Karpas-422 (cell line): ENCODE data around the gene PDE6D. TPM values are rescaled to one million over a fixed set of nuclear protein-coding genes. Genes with fewer than 3 reads are reported as not detected.
A peak's percentile ranks its signal among the peaks of the same experiment; 100 is the strongest.

ENCODE experiments used
- DNase-seq: peaks from one replicate; pipeline ENCODE4 v3.0.0-alpha.2; 2015
- H2AFZ ChIP-seq: fragments of 200-600 bp; sonication (generic); 2 replicates; pipeline ENCODE4 v1.6.1; 2014; ENCODE audit warnings: antibody characterized with exemption, low read length, mixed read lengths
- H3K27ac ChIP-seq: fragments of 200-600 bp; sonication (generic); 2 replicates; pipeline ENCODE4 v1.5.1; 2014; ENCODE audit warnings: mild to moderate bottlenecking, low read length, moderate library complexity
- H3K27me3 ChIP-seq: fragments of 200-600 bp; sonication (generic); 2 replicates; pipeline ENCODE4 v1.6.1; 2014; ENCODE audit warnings: low read length, mixed read lengths
- H3K36me3 ChIP-seq: fragments of 200-600 bp; sonication (generic); 2 replicates; pipeline ENCODE4 v1.6.1; 2014; ENCODE audit warnings: low read length, mixed read lengths; ENCODE audit not compliant: insufficient read depth
- H3K4me1 ChIP-seq: fragments of 200-600 bp; sonication (generic); 2 replicates; pipeline ENCODE4 v1.6.1; 2014; ENCODE audit warnings: mild to moderate bottlenecking, low read length, mixed read lengths
- H3K4me2 ChIP-seq: fragments of 200-600 bp; sonication (generic); 2 replicates; pipeline ENCODE4 v1.6.1; 2014; ENCODE audit warnings: low read length, low read depth, mild to moderate bottlenecking; ENCODE audit not compliant: poor library complexity, severe bottlenecking
- H3K4me3 ChIP-seq: fragments of 200-600 bp; sonication (generic); 2 replicates; pipeline ENCODE4 v1.5.1; 2014; ENCODE audit warnings: mild to moderate bottlenecking, antibody characterized with exemption, low read length, mixed read lengths
- H3K79me2 ChIP-seq: fragments of 200-600 bp; sonication (generic); 2 replicates; pipeline ENCODE4 v1.6.1; 2014; ENCODE audit warnings: mild to moderate bottlenecking, low read length, mixed read lengths
- H3K9ac ChIP-seq: fragments of 200-600 bp; sonication (generic); 2 replicates; pipeline ENCODE4 v1.6.0; 2014; ENCODE audit warnings: low read length
- H3K9me2 ChIP-seq: fragments of 200-600 bp; sonication (generic), shearing (Covaris generic); replicated peaks from 2 replicates; pipeline ENCODE4 v1.6.0; 2014; ENCODE audit warnings: mild to moderate bottlenecking, low read length, moderate library complexity; ENCODE audit not compliant: insufficient read depth
- H3K9me3 ChIP-seq: fragments of 300-700, 200-600 bp; sonication (generic); 2 replicates; pipeline ENCODE4 v1.6.1; 2014; ENCODE audit warnings: low read length, mixed read lengths
- H4K20me1 ChIP-seq: fragments of 200-600 bp; sonication (generic); 2 replicates; pipeline ENCODE4 v1.6.1; 2014; ENCODE audit warnings: mild to moderate bottlenecking, antibody characterized with exemption, low read length, low read depth; ENCODE audit not compliant: insufficient read depth
- total RNA-seq: library from RNA; depleted of rRNA; stranded (reverse); fragments of >200 nt; shearing (Covaris generic); gene quantifications from 2 replicates; pipeline ENCODE4 v1.2.3, GENCODE V29; 2014; ENCODE audit warnings: low replicate concordance

PDE6D gene
- total RNA-seq, 1 experiment from 2014 or later = 87.8 TPM

DNA sequence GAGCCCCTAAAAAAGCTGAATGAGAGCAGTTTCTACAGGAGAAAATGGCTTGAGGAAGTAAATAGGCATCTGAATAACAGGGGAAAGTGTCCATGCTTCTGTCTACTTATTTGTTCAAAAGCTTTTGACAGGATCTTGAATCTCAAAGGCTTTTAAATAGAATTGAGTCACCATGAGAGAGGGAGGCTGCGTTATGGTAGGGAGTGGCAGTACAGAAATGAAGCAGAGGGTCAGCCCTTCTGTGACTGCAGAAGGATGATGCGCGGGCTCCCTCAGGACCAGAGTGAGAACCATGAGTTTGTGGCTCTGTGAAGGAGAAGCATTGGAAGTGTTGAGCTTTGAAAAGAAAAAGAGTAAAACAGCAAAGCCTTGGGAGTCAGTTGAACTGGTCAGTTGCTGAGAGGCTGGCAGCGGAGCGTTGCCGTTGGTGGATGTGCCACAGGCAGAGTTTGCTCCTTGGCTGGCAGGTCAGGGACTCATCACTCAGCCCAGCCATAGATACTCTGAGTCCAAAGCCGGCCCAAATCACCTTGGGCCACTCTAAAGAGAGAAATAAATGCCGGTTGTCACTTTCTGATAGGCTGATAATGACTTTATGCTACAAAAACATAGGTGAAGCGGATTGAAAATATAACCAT lies 22.5 kb upstream of the PDE6D start:
- no peak overlapping the region for H3K4me2 ChIP-seq
- no peaks in the 10 kb centered on the region for H3K9me3 ChIP-seq
- no peak overlapping the region for H3K9ac ChIP-seq
- no peaks in the 10 kb centered on the region for H3K9me2 ChIP-seq
- H3K27ac ChIP-seq = no peak overlapping the region
- peaks cover 46% of the 10 kb centered on the region for H3K79me2 ChIP-seq
- H3K36me3 ChIP-seq = peaks cover 33% of the 10 kb centered on the region
- no peak overlapping the region for H3K4me3 ChIP-seq
- DNase-seq = no peak
- no peak overlapping the region for H2AFZ ChIP-seq
- 0 out of 2 replicates have a peak, but pooled peaks cover 5% of the 10 kb centered on the region for H4K20me1 ChIP-seq
- no peaks in the 10 kb centered on the region for H3K4me1 ChIP-seq
- no peaks in the 10 kb centered on the region for H3K27me3 ChIP-seq

DNA sequence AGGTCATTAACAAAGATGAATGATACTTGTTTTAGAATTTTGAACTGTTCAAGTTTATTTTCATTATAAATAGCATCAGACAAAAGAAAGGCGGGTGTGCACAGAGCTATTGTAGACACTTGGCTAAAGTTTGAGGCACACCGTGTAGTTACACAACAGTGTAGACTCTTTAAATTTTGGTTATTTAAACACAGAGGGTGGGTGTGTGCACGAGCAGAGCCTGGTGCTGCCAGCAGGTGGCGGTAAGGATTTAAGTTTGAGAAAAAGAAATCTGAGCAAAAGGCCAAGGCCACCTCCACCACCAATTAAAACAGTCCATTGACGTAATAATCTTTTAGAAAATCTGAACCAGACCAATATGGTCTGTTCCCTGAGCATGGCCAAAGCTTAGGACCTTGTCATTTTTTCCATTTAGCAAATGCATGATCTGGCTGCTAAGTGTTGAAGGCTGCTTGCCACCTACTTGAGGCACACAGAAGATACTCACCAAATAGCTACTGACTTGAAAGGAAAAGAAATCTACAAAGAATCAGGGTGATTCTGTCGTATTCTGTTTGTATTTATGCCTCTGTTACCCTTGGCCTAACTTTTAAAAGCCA lies 19.5 kb upstream of the PDE6D start:
- H3K9me2 ChIP-seq = no peaks in the 10 kb centered on the region
- no peak overlapping the region for H3K9ac ChIP-seq
- no peak overlapping the region for H3K4me3 ChIP-seq
- peaks cover 44% of the 10 kb centered on the region; the same call in 1 of the 2 replicates for H3K36me3 ChIP-seq
- H3K27me3 ChIP-seq = no peaks in the 10 kb centered on the region
- no peaks in the 10 kb centered on the region for H3K9me3 ChIP-seq
- H3K4me2 ChIP-seq = no peak overlapping the region
- peaks cover 59% of the 10 kb centered on the region for H3K79me2 ChIP-seq
- no peak overlapping the region for H2AFZ ChIP-seq
- no peak overlapping the region for H3K27ac ChIP-seq
- H4K20me1 ChIP-seq = peaks cover 9% of the 10 kb centered on the region; the same call in 1 of the 2 replicates
- peak; percentile 82 for DNase-seq
- no peaks in the 10 kb centered on the region for H3K4me1 ChIP-seq

DNA sequence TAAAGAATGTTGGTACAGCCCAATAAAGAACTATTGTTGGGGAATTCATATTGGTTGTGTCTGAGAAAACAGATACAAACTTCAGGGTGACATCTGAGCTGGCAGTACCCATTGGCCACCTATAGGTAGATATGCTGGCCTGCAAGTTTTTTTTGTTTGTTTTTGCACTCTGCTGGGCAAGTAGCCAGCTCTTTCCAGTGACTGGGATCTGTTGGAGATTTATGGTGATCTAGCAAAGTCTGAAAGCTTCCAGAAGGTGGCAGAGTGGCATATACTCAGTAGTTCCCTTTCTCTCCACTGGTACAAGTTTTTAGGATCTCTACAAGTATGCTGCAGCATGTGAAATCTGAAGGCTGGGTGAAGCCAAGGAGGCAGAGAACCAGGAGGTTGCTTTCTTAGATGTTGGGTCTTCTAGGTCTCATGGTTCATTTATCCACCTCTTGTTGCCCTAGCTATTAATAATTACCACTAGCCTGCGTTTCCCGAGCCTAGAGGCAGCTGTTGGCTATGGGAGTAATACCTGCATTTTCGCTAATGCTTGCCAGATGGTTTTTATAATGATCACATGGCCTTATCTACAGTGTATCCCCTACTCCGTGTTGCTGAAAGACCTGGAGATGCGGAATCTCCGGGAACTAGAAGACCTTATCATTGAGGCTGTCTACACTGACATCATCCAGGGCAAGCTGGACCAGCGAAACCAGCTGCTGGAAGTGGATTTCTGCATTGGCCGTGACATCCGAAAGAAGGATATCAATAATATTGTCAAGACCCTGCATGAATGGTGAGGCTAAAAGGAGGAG lies 14.6 kb upstream of the PDE6D start:
- H3K27ac ChIP-seq = no peak overlapping the region
- no peaks in the 10 kb centered on the region for H3K9me3 ChIP-seq
- no peak overlapping the region for H3K4me2 ChIP-seq
- H3K36me3 ChIP-seq = peaks cover 56% of the 10 kb centered on the region; the same call in 1 of the 2 replicates
- no peak overlapping the region for H3K4me3 ChIP-seq
- no peak overlapping the region for H2AFZ ChIP-seq
- H4K20me1 ChIP-seq = peaks cover 9% of the 10 kb centered on the region; the same call in 1 of the 2 replicates
- no peaks in the 10 kb centered on the region for H3K4me1 ChIP-seq
- DNase-seq = peak; percentile 55
- no peaks in the 10 kb centered on the region for H3K9me2 ChIP-seq
- no peak overlapping the region for H3K9ac ChIP-seq
- H3K27me3 ChIP-seq = no peaks in the 10 kb centered on the region
- H3K79me2 ChIP-seq = peaks cover 64% of the 10 kb centered on the region

DNA sequence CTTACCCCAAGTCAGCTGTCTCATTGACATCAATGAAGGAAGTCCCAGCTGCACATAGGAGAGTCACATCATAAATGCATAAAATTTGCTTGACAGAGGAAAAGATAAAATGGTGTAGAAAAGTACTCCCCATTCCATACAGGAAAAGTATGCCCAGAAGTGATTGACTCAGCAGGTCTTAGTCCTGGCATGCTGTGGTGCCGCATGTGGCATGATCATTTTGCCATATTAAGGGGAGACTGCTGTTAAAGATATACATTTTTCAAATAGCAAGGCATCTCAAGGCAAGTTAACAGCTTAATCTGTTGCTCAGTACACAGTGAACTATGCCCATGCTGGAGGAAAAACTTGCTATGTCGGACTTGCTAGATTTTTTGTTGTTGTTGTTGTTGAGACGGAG lies 13.3 kb upstream of the PDE6D start:
- Histone ChIP-seq H3K27me3 (no peaks in the 10 kb centered on the region), H4K20me1 (peaks cover 9% of the 10 kb centered on the region; the same call in 1 of the 2 replicates), H3K36me3 (peaks cover 52% of the 10 kb centered on the region; the same call in 1 of the 2 replicates), H3K4me2 (no peak overlapping the region), H3K4me3 (no peak overlapping the region), H3K79me2 (peaks cover 68% of the 10 kb centered on the region), H3K27ac (no peak overlapping the region), H3K9ac (no peak overlapping the region), H3K9me3 (no peaks in the 10 kb centered on the region), H3K4me1 (no peaks in the 10 kb centered on the region), H2AFZ (no peak overlapping the region), H3K9me2 (no peaks in the 10 kb centered on the region)
- no peak for DNase-seq

GRCh38 chr2:231791107-231791506 lies 10.0 kb upstream of the PDE6D start:
- Histone ChIP-seq H3K9me2 (no peaks in the 10 kb centered on the region), H3K36me3 (peaks cover 39% of the 10 kb centered on the region; the same call in 1 of the 2 replicates), H2AFZ (no peak overlapping the region), H3K4me2 (no peak overlapping the region), H3K4me3 (no peak overlapping the region), H3K27me3 (no peaks in the 10 kb centered on the region), H3K27ac (no peak overlapping the region), H3K79me2 (peaks cover 82% of the 10 kb centered on the region), H3K4me1 (peaks cover 12% of the 10 kb centered on the region), H3K9me3 (no peaks in the 10 kb centered on the region), H3K9ac (no peak overlapping the region), H4K20me1 (peaks cover 13% of the 10 kb centered on the region; the same call in 1 of the 2 replicates)
- DNase-seq = no peak

GRCh38 chr2:231786917-231787292 lies 5.8 kb upstream of the PDE6D start:
- Histone ChIP-seq H4K20me1 (peaks cover 11% of the 10 kb centered on the region; the same call in 1 of the 2 replicates), H2AFZ (no peak overlapping the region), H3K4me2 (peak overlapping the region; percentile 88), H3K9me2 (no peaks in the 10 kb centered on the region), H3K4me3 (peak overlapping the region; percentile 98), H3K4me1 (peaks cover 42% of the 10 kb centered on the region), H3K9me3 (no peaks in the 10 kb centered on the region), H3K27me3 (no peaks in the 10 kb centered on the region), H3K36me3 (peaks cover 24% of the 10 kb centered on the region; the same call in 1 of the 2 replicates), H3K9ac (peak overlapping the region; percentile 90), H3K79me2 (peaks cover 93% of the 10 kb centered on the region), H3K27ac (peak overlapping the region; percentile 35; the same call in 1 of the 2 replicates)
- no peak for DNase-seq

DNA sequence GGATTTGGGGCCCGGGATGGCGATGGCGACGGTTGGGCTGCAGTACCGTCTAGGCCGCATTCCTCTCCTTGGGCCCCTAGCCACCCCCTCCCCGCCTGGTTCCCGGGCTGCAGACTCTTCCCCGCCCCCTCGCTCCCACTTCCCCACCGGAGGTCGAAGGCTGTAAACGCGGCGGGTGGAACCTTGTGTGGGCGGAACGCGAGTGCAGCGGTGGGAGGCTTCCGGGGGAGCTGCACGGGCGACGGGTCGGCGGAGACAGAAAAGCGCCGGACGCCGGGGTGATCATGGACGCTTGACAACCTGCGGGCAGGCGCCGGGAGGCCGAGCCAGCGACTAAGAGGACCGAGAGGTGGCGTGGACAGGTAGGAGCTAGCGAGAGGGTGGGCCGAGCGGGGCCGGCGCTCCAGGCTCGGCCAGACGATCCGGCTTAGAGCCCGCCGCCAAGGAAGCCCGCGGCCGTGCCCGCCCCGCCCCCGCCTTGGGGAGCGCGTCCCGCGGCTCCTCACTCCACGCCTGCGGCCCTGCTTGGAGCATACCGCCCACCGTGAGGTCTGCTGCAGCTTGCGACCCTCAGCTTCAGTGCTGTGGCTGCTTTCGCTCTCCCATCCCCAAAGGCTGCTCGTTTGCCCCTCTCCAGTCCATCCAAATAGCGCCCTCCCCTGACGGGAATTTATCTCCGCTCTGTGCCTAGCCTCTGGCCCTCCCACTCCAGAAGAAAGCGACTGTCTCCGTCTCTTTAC lies 5.3 kb upstream of the PDE6D start, which contains the start of gene COPS7B:
TSS of gene COPS7B (plus strand) at position 269 of the 740 bp plus-strand sequence. CDS start 2,126 bp downstream, outside the sequence.
- H3K79me2 ChIP-seq = peaks cover 91% of the 10 kb centered on the region

More for the DNA sequence above, 5.3 kb upstream of the PDE6D start, which contains the start of gene COPS7B:
- no peaks in the 10 kb centered on the region for H3K9me2 ChIP-seq
- peak within 1 kb of the TSS; percentile 75; the same call in 1 of the 2 replicates for H2AFZ ChIP-seq
- peaks cover 19% of the 10 kb centered on the region; the same call in 1 of the 2 replicates for H3K36me3 ChIP-seq
- peak; percentile 96 for DNase-seq
- no peaks in the 10 kb centered on the region for H3K27me3 ChIP-seq
- peak within 1 kb of the TSS; percentile 88 for H3K4me2 ChIP-seq
- H3K9me3 ChIP-seq = no peaks in the 10 kb centered on the region
- H3K27ac ChIP-seq = peak within 1 kb of the TSS; percentile 67
- peak within 1 kb of the TSS; percentile 98 for H3K4me3 ChIP-seq
- peaks cover 11% of the 10 kb centered on the region; the same call in 1 of the 2 replicates for H4K20me1 ChIP-seq
- peak within 1 kb of the TSS; percentile 90 for H3K9ac ChIP-seq
- H3K4me1 ChIP-seq = peaks cover 42% of the 10 kb centered on the region
